Liver (tissue), 3 donors: ENCODE results near the gene PSORS1C1.

ENCODE experiments used
- EGR1 ChIP-seq, 2 donors: IDR thresholded peaks; 2 replicates each; pipeline ENCODE4 v1.6.1; 2016 to 2018; ENCODE audit warnings: antibody characterized with exemption in 2 of 2, low read depth in 2 of 2
- GABPA ChIP-seq, 2 donors: IDR thresholded peaks in 1 of 2; conservative IDR thresholded peaks in 1 of 2; 2 replicates each; pipeline ENCODE4 v1.6.1; 2016; ENCODE audit warnings: antibody characterized with exemption in 2 of 2, mild to moderate bottlenecking in 1 of 2, moderate library complexity in 1 of 2
- HNF4A ChIP-seq, 2 donors: conservative IDR thresholded peaks; 2 replicates each; pipeline ENCODE4 v1.6.1; 2016; ENCODE audit warnings: antibody characterized with exemption in 2 of 2, mild to moderate bottlenecking in 2 of 2
- HNF4G ChIP-seq: IDR thresholded peaks from 2 replicates; pipeline ENCODE4 v1.6.1; 2016; ENCODE audit warnings: antibody characterized with exemption
- JUND ChIP-seq, 2 donors: IDR thresholded peaks; 2 replicates each; pipeline ENCODE4 v1.6.1; 2016; ENCODE audit warnings: antibody characterized with exemption in 2 of 2
- REST ChIP-seq: IDR thresholded peaks from 2 replicates; pipeline ENCODE4 v1.6.1; 2016; ENCODE audit warnings: antibody characterized with exemption, mild to moderate bottlenecking
- SP1 ChIP-seq: IDR thresholded peaks from 2 replicates; pipeline ENCODE4 v1.6.1; 2018; ENCODE audit warnings: antibody characterized with exemption, mild to moderate bottlenecking
- TAF1 ChIP-seq: conservative IDR thresholded peaks from 2 replicates; pipeline ENCODE4 v1.6.1; 2016; ENCODE audit warnings: antibody characterized with exemption, mild to moderate bottlenecking
- YY1 ChIP-seq: IDR thresholded peaks from 2 replicates; pipeline ENCODE4 v1.6.1; 2016; ENCODE audit warnings: antibody characterized with exemption, mild to moderate bottlenecking
- ZBTB33 ChIP-seq: IDR thresholded peaks from 2 replicates; pipeline ENCODE4 v1.6.1; 2016; ENCODE audit warnings: antibody characterized with exemption
- TF ChIP-seq, protein P1 (sequence below): fragments of 150-350 bp; IDR thresholded peaks from 2 replicates; pipeline ENCODE4 v1.5.1; 2017; ENCODE audit warnings: improper control_type of control experiment, low read depth, low read length; ENCODE audit not compliant: missing input control
- donor health status: healthy.
- donor health status: healthy.

- TF ChIP-seq, protein P1, sequence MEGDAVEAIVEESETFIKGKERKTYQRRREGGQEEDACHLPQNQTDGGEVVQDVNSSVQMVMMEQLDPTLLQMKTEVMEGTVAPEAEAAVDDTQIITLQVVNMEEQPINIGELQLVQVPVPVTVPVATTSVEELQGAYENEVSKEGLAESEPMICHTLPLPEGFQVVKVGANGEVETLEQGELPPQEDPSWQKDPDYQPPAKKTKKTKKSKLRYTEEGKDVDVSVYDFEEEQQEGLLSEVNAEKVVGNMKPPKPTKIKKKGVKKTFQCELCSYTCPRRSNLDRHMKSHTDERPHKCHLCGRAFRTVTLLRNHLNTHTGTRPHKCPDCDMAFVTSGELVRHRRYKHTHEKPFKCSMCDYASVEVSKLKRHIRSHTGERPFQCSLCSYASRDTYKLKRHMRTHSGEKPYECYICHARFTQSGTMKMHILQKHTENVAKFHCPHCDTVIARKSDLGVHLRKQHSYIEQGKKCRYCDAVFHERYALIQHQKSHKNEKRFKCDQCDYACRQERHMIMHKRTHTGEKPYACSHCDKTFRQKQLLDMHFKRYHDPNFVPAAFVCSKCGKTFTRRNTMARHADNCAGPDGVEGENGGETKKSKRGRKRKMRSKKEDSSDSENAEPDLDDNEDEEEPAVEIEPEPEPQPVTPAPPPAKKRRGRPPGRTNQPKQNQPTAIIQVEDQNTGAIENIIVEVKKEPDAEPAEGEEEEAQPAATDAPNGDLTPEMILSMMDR, result no peak
- TF ChIP-seq GABPA (IDR thresholded peaks at IDR 0.05 in 1 of 2, conservative IDR thresholded peaks at IDR 0.05 in 1 of 2) (no peak), SP1 (no peak), TAF1 (no peak), YY1 (no peak), EGR1 (IDR thresholded peaks at IDR 0.05; ENCODE audit: low read depth in 2 of 2) (no peak), JUND (IDR thresholded peaks at IDR 0.05) (no peak), REST (no peak), ZBTB33 (no peak), HNF4A (conservative IDR thresholded peaks at IDR 0.05) (no peak), HNF4G (no peak)
Observed at GRCh38 chr6:31083742-31084354, 30.8 kb upstream of the PSORS1C1 start.
